HG03432 (cell line): Measurements from ENCODE around the gene PIP4K2A.
"Not testable (repeated sequence)": the region's sequence is repeated elsewhere in the genome, so short reads cannot be mapped to it uniquely, and the experiment has no call there.

Experiments
- ATAC-seq: cut with Tn5 transposase; IDR thresholded peaks from one replicate; pipeline ENCODE4 v1.9.1; 2021; ENCODE audit warnings: mild to moderate bottlenecking, moderate library complexity; ENCODE audit not compliant: unreplicated experiment

PIP4K2A gene

DNA sequence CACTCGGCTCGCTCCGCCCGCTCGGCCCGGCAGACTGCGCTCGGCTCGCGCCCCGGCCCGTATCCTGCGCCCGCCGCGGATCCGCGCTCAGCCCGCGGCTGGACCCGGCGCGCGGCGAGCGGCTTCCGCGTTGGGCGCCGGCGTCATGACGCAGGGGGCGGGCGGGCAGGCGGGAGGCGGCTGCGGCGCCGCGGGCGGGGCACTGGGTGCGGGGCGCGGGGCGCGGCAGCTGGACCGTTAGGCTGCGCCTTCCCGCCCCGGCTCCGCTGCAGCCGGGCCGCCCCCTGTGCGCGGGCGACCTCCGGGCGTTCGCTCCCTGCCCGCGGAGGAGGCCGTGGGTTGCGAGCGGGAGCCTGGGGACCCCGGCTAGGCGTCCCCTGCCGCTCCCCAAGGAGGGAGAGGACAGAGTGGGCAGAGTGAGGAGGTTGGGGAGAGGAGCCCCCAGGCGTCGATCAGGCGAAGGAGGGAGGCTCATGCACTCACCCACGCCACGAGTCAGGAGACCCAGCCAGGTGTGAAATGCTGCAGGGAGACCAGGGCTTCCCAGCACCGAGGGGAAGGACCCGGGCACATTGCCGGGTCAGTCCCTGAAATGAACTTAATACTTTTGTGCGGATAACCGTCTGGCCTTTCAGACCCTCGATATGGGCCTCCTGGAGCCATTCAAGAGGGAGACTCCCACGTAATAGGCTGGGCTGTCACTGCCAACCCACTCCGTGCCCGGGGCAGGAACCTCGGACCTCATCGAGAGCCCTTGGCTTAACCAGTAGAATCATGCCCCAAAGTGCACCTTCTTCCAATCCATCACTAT is at the start of gene PIP4K2A:
Gene PIP4K2A (minus strand): TSS at position 100 of the 811 bp plus-strand sequence. CDS start 252 bp downstream, outside the sequence.
- peak; percentile 85 for ATAC-seq

DNA sequence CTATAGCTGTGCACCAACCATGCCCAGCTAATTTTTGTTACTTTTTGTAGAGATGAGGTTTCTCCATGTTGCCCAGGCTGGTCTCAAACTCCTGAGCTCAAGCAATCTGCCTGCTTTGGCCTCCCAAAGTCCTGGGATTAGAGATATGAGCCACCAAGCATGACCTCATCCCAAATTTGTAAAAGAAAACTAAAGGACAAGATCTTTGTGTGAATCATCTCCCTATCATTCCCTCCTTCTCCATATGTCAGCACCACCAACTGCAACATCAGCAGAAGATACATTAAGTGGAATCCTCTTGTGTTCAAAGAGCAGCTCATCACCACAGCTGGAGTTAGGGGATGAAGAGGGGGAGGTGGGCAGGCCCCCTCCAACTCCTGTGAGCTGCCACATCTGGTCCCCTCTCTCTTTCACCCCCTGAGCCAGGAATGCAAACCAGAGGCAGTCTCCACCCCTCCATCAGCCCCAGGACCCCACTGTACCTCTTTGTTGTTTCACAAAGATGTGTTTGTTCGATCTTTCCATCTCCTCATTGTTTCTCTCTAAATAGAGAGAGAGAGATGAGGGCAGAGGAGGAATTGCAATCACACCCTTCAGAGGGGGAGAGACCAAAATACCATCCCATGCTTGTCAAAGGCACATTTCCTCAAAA is 47.3 kb upstream of the PIP4K2A start:
- ATAC-seq, result no peak

DNA sequence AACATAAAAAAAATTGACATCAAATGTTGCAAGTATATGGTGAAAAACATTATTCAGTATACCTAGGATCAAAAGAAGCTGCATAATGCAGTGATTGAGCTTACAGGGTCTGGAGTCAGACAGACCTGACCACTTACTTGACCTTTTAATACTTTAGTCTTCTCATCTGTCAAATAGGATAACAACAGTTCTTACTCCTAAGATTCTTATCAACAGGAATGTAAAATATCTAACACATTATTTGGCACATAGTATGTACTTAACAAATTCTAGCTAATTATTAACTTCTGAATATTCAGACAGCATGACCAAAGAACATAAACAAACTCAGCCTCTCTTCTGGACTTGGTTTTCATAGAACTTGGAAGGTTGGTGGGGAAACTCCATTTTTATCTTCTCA is 45.6 kb upstream of the PIP4K2A start:
- no peak for ATAC-seq

DNA sequence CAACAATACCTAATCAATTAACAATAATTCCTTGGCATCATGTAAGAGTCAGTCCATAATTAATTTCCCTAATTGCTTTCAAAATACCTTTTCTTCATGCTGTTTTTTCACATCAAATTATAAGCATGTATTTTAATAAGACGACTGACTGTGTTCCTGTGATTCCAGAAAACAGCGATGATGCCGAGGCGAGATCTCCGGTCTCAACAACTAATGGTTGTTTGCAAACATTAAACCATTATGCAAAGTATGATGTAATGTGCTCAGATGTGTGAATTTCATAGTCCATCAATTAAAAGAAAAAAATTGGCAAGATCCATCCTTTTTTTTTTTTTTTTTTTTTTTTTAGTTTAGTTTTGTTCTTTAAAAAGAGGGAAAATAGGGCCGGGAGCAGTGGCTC is 44.5 kb upstream of the PIP4K2A start:
- no peak for ATAC-seq

DNA sequence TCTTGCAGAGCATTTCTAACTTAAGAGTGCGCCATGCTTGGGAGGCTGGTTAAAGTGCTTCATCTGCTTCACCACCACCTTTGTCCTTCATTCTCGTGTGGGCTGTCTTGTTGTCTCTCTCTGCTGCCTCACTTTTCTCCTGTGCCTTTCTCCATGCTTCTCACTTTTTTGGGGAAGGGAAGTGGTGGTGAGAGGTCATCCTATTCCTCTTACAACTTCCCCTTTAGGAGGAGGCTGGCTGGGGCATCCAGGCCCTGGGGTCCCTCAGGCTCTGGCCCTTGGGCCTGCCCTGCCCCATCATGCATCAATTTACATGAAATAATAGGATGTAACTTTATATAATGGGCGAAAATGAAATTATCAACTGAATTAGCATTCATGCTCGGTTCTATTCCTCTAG is 39.9 kb upstream of the PIP4K2A start:
- ATAC-seq, result no peak

DNA sequence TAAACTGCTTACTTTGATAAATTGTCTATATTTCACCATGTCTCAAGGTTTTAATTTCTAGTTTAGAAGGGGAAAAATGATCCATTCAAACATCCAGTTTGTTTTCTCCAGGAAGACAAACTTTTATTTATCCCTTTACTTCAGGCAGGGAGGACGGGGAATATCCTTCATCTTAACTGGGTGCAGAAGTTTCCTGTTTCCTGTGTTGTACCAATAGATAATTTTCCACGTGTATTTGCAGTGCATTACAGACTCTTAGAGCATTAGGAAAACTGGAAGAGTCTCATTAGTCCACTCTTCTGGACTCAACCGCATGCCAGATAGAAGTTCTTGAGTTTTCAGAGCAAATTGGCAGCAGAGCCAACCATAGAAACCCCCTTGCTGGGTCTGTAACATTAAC is 39.4 kb upstream of the PIP4K2A start:
- ATAC-seq, result no peak

DNA sequence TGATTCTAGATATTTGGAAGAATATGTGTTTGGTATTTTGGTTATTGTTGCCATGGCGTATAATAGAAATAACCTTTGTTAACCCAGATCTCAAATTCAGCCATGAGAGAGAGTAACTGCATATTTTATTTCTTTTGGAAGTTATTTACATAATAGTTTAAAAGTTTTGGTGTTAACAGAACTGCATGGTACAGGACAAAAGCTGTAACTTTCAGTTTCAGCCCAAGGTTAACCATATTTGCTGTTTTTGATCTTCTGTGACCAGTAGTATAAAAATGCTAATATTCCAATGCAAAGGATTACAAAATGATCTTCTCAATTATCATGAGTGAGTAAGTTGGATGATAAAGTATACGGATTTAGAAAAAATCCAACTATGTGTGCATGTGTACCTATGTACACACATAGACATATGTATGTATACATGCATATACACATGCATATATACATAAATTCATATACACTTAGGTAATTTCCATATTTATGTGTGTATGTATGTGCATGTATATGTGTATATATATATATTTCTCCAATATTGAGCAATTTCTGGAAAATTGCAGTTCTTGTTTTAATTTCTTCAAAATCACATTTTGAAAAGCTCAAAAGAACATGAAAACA is 38.0 kb upstream of the PIP4K2A start:
- ATAC-seq, result no peak

DNA sequence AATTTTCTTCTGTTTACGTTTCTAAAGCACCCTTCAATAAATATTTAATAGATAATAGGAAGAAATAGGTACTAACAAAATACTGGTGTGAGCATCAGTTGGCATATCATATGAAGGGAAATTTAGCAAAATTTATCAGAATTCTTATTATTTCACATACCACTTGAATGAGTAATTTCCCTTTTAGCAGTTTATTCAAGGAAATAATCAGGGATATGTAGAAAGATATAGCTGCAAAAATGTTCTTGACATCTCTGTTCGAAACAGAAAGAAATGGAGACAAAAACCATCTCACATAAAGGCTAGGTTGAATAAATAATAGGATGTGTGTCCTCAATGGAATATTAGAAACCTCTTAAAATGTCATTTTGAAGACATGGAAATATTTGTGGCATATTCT is 35.8 kb upstream of the PIP4K2A start:
- no peak for ATAC-seq

DNA sequence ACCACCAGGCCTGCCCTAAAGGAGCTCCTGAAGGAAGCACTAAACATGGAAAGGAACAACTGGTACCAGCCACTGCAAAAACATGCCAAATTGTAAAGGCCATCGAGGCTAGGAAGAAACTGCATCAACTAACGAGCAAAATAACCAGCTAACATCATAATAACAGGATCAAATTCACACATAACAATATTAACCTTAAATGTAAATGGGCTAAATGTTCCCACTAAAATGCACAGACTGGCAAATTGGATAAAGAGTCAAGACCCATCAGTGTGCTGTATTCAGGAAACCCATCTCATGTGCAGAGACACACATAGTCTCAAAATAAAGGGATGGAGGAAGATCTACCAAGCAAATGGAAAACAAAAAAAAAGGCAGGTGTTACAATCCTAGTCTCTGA is 30.5 kb upstream of the PIP4K2A start:
- not testable (repeated sequence) for ATAC-seq

DNA sequence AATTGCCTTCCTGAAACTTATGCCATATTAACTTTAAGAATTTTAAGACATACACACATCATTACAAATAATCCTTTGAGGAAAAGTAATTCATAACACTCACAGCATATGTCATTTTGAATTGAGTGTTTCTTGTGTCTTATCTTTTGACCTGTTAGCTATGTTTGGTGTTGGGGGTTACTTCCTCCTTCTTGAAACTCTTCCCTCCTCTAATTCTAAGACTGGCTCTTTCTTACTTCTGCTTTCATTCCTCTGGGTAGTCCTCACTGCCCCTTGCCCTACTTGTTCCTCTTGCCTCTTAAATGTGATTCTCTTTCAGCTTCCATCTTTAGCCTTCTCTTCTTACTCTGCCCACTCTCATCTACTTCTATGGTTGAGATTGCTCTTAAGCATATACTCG is 28.3 kb upstream of the PIP4K2A start:
- peak; percentile 99 for ATAC-seq

DNA sequence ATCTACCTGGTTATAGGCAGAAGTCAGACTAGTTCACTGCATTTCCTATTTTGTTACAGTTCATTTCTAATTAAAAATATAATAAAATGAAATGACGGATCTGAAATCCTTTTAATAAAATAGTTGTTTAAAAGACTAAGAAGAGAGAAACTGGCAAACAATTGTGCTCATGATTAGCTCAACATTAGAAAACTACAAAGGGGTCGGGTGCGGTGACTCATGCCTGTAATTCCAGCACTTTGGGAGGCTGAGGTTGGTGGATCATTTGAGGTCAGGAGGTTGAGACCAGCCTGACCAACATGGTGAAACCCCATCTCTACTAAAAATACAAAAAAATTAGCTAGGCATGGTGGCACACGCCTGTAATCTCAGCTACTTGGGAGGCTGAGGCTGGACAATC is 27.3 kb upstream of the PIP4K2A start:
- not testable (repeated sequence) for ATAC-seq

DNA sequence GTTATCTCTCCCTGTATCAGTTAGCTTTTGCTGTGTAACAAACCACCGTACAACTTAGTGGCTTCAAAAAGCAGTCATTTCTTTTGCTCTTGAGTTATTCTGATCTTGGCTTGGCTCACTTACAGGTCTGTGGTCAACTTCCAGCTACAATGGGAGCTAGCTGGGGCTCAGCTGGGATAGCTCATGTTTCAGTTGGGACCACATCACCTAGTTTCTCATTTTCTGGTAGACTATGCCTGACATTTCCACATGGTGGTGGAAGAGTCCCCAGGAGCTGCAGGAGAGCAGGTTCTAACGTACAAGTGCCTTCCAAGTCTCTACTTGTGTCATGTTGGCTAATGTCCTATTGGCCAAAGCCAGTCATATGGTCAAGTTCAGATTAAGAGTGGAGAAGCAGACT is 25.8 kb upstream of the PIP4K2A start:
- no peak for ATAC-seq

DNA sequence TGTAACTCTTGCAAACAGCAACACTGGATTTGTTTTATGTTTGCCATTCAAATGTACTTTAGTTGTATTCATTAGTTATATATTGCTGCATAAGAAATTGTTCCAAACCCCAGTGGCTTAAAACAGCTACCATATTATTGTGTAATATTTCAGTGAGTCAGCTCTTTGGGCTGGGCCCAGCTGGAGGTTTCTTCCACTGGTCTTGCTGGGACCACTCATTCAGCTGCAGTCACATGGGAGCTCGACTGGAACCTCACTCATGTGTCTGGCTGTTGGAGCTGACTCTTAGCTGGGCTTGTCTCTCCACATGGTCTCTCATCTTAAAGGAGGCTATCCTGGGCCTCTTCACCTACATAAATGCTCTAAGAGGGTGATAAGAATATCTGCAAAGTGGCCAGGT is 23.2 kb upstream of the PIP4K2A start:
- ATAC-seq, result no peak

DNA sequence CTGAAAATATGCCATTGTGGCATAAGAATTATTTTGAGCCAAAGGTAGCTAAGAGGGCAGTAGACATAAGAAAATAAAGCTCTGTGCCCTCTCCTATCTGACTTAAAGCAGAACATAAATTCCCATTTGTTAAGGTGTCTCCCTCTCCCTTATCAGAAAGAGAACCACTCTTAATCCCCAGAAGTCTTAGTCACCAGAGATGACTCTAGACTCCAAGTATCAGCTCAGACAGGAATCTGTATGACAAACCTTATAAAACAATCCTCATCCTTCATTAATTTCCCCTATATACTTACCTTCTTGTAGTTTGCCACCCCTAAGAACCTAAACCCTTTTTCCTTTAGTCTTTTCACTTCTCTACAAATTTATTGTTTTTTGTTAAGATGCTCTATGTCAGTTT is 21.8 kb upstream of the PIP4K2A start:
- ATAC-seq, result no peak

DNA sequence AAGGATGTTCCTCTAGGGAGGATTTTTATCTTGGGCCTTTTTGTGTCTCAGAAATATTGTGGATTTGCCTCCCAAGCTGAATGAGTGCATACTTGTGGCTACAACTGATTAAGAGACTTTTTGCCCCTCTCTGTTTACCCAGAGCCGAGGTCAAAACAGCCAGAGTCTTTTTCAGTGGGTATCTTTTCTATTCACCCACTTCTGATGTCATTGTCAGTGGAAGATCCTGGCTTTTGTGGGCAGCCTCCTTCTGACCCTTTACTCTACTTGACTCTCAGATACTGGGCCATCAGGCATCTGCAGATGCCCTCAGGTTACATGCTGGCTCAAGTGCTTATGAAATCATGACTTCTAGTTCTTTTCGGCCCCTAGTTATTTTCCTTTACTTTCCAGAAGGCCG is 19.6 kb upstream of the PIP4K2A start:
- no peak for ATAC-seq

DNA sequence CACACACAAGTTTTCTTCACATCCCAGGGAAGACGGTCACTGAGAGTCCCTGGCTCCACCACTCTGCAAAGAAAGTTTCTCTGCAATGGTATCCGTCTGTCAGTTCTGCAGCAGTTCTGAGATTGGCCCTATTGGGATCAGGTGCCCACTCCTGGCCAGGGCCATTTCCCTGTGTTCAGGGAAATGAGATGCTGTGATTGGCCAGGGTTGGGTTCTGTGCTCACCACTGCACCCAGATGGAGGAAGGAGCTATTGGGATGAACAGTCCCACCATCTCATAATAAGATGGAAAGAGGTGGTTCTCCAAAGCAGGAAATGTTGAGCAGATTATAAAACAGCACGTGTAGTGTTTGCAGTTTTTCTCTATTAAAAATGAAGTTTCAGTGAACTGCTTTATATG is 13.3 kb upstream of the PIP4K2A start:
- ATAC-seq, result no peak

DNA sequence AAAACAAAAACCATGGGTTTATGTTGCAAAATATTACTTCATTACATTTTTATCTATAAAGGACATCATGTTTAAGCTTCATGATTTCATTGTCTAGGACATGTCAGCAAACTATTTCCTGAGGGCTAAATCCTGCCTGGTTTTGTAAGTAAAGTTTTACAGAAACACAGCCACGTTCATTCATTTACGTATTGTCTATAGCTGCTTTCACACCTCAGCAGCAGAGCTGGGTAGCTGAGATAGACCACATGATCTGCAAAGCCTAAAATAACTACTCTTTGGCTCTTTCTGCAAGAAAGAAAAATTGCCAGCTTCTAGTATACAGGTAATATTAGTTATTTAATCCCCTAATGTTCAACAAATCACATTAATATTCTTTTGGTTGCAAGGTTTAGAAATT is 12.7 kb upstream of the PIP4K2A start:
- ATAC-seq, result no peak

DNA sequence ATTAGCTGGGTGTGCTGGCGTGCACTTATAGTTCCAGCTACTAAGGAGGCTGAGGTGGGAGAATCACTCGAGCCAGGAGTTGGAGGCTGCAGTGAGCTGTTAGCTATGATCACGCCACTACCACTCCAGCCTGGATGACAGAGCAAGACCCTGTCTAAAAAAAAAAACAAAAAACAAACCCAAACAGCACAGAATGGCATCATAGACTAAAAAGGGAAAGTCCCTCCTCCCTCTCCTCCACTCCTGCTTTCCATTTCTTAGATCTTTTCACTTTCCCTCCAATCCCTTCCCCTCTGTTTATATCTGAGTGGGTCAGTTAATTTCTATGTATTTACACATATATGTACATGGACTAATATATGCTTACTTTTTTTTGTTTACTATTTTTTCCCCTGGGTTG is 10.4 kb upstream of the PIP4K2A start:
- no peak for ATAC-seq

DNA sequence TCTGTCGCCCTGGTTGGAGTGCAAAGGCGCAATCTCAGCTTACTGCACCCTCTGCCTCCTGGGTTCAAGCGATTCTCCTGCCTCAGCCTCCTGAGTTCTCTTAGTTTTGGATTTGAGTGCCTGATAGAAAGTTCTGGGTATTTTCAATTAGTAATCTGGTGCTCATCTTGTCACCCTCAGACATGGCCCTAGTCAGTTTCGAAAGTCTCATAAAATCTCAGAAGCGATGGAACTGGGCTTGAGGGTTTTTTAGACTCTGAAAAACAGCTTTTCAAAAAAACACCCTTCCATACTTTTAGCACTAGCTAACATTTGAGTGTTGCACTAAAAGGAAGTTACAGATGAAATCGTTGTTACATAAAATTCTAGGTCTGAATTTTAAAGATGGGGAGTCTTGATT is 9.4 kb upstream of the PIP4K2A start:
- peak; percentile 56 for ATAC-seq

DNA sequence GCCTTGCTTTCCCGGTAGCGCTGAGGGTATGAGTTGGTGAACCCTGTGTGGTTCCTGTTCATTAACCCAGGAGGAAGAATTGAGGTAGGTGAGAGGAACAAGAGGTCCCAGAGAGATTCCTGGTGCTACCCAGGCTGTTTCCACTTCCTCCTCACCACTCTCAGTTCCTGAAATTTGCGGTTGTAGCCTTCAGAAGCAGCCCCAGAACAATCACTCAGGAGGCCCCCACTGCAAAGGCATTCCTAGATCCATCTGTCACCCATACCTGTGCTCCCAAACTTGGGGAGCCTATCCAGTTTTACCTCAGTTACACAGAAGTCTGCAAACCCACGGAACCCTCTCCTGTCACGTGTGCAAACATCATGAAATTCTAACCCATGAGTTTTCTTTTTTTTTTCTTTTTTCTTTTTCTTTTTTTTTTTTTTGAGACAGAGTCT is 9.0 kb upstream of the PIP4K2A start:
- ATAC-seq, result peak; percentile 85

DNA sequence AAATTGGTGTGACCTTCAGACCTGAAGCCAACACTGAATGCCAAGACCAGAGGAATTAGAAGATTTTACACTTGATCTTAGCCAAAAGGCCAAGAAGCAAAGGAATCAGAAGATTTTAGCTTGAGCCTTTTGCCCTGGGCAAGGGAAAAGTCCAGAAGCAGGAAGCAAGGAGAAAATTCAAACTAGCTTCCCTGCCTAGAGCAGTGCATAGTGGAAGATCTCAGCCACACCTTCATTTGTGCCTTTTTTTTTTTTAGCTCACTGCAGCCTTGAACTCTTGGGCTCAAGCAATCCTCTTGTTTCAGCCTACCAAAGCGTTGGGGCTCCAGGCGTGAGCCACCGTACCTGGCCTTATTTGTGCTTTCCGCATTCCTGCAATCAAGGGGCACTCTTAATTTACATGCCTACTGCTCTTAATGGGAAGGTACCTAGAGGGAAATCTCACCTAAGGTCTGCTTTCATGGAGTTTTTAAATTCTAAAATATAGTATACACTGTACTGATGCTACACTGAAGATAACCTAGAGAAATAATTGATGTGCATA is 8.3 kb upstream of the PIP4K2A start:
- ATAC-seq, result no peak

DNA sequence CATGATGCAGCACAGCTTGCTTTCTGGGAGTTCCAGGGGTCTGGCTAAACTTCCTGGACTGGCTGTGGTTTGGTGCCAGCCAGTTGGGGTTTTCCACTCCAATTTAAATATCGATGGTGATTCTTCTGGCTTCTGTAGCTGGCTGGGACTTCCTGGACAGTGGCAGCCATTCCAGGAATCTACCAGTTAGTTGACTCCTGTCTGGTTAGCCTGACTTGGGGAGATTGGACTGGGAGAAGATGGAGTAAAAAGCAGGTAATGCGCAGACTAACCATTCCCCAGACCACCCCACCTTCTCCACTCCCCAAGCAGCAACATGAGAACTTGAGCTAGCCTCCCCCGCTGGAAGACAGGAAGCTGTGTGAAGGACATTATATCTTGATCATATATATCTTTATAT is 6.3 kb upstream of the PIP4K2A start:
- no peak for ATAC-seq
